ENCODE results near the gene SERPINB10.

DNA sequence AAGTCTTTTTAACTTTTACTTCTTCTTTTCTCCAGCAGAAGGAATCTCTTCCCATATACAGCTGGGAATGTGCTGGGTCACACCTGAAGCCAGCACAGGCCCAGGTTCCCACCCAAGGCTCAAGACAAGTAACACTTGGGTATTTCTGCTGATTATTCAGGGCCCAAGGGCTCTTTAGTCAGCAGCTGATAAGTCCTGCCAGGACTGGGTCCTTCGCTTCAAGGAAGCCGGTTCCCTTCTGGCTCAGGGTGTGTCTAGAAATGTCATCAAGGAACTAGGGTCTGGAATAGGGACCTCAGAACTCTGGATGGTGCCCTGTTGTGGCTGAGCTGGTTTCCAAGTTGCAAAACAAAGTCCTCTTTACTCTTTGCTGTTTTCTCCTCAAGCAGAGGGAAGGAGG is 47.2 kb upstream of the SERPINB10 start:
- TF ChIP-seq, protein P1, sequence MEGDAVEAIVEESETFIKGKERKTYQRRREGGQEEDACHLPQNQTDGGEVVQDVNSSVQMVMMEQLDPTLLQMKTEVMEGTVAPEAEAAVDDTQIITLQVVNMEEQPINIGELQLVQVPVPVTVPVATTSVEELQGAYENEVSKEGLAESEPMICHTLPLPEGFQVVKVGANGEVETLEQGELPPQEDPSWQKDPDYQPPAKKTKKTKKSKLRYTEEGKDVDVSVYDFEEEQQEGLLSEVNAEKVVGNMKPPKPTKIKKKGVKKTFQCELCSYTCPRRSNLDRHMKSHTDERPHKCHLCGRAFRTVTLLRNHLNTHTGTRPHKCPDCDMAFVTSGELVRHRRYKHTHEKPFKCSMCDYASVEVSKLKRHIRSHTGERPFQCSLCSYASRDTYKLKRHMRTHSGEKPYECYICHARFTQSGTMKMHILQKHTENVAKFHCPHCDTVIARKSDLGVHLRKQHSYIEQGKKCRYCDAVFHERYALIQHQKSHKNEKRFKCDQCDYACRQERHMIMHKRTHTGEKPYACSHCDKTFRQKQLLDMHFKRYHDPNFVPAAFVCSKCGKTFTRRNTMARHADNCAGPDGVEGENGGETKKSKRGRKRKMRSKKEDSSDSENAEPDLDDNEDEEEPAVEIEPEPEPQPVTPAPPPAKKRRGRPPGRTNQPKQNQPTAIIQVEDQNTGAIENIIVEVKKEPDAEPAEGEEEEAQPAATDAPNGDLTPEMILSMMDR (IDR thresholded peaks at IDR 0.05), result no peak
- no peak for TF ChIP-seq ZFX (IDR thresholded peaks at IDR 0.05; ENCODE audit: borderline replicate concordance)

Measured in 22Rv1 (cell line).